CD8-positive, alpha-beta memory T cell (primary cell): Measurements from ENCODE around the gene ALDH1L2. TPM values are rescaled to one million over a fixed set of nuclear protein-coding genes. Genes with fewer than 3 reads are reported as not detected.

Source experiments
- CTCF ChIA-PET: fragments of 350-600 bp; sonication (Branson Sonifier 250); formaldehyde crosslinking; loops from one replicate; lab custom pipeline; 2021; ENCODE audit warnings: antibody characterized with exemption; lab: Charles Lee
- POLR2A ChIA-PET: fragments of 350-600 bp; sonication (Branson Sonifier 250); formaldehyde crosslinking; loops from one replicate; lab custom pipeline; 2021; ENCODE audit warnings: antibody characterized with exemption; lab: Charles Lee
- DNase-seq, 5 donors: peaks; one replicate each; pipeline versions ENCODE4 v3.0.0 to v3.0.0-alpha.2; 2020 to 2022; ENCODE audit warnings: mixed read lengths in 1 of 5
- H3K27ac ChIP-seq: one replicate; pipeline ENCODE4 v1.7.0; 2013; ENCODE audit warnings: low read depth, mild to moderate bottlenecking, low read length, moderate library complexity
- H3K27me3 ChIP-seq: 2 replicates; pipeline ENCODE4 v1.7.0; 2013; ENCODE audit warnings: low read length, mild to moderate bottlenecking; ENCODE audit not compliant: insufficient read depth, poor library complexity, severe bottlenecking
- H3K36me3 ChIP-seq: 2 replicates; pipeline ENCODE4 v1.7.0; 2013; ENCODE audit warnings: mild to moderate bottlenecking, low read length, moderate library complexity; ENCODE audit not compliant: insufficient read depth
- H3K4me1 ChIP-seq: 2 replicates; pipeline ENCODE4 v1.7.0; 2013; ENCODE audit warnings: mild to moderate bottlenecking, low read length, moderate library complexity; ENCODE audit not compliant: insufficient read depth
- H3K4me3 ChIP-seq: 2 replicates; pipeline ENCODE4 v1.7.0; 2013; ENCODE audit warnings: mild to moderate bottlenecking, low read length
- H3K9me3 ChIP-seq: 2 replicates; pipeline ENCODE4 v1.7.0; 2013; ENCODE audit warnings: mild to moderate bottlenecking, low read length
- H3K27ac Mint-ChIP-seq, 8 donors: one replicate each; pipeline ENCODE4 v1.8.0; 2020 to 2021; ENCODE audit warnings: mixed read lengths in 8 of 8, mild to moderate bottlenecking in 6 of 8, inconsistent platforms in 3 of 8, moderate library complexity in 3 of 8
- H3K27me3 Mint-ChIP-seq, 2 donors: one replicate each; pipeline ENCODE4 v1.8.0; 2020 to 2021; ENCODE audit warnings: mixed read lengths in 2 of 2, mild to moderate bottlenecking in 1 of 2, moderate library complexity in 1 of 2
- H3K36me3 Mint-ChIP-seq, 3 donors: one replicate each; pipeline ENCODE4 v1.8.0; 2020 to 2021; ENCODE audit warnings: mixed read lengths in 3 of 3, inconsistent platforms in 1 of 3, mild to moderate bottlenecking in 1 of 3
- H3K4me1 Mint-ChIP-seq, 3 donors: one replicate each; pipeline ENCODE4 v1.8.0; 2020 to 2021; ENCODE audit warnings: mixed read lengths in 3 of 3, inconsistent platforms in 1 of 3, mild to moderate bottlenecking in 1 of 3
- H3K4me3 Mint-ChIP-seq, 7 donors: one replicate each; pipeline ENCODE4 v1.8.0; 2020 to 2021; ENCODE audit warnings: mixed read lengths in 7 of 7, mild to moderate bottlenecking in 6 of 7, moderate library complexity in 4 of 7, inconsistent platforms in 2 of 7
- H3K9me3 Mint-ChIP-seq, 5 donors: one replicate each; pipeline ENCODE4 v1.8.0; 2020 to 2022; ENCODE audit warnings: mixed read lengths in 5 of 5, mild to moderate bottlenecking in 3 of 5, moderate library complexity in 2 of 5, inconsistent platforms in 1 of 5
- polyA plus RNA-seq: library from polyadenylated mRNA; unstranded; fragments of 300-500 nt; fragmentation: Illumina TruSeq; gene quantifications from one replicate; pipeline ENCODE4 v1.2.3, GENCODE V29; 2021
- total RNA-seq, 2 experiments: library from RNA; stranded (reverse); gene quantifications; one replicate each; pipeline ENCODE4 v1.2.3, GENCODE V29; 2021

The ALDH1L2 gene
- total and polyA plus RNA-seq, 3 experiments from 2014 or later = 0.69 to 0.72 TPM; not detected in 1

GRCh38 chr12:104971306-104971705, 113.0 kb downstream of the ALDH1L2 start:
- Mint-ChIP-seq H3K27me3 (peaks cover 0 to 2% of the 10 kb centered on the region in 2 donors), H3K36me3 (no peaks in the 10 kb centered on the region), H3K4me3 (no peak overlapping the region), H3K4me1 (no peaks in the 10 kb centered on the region), H3K27ac (peak overlapping the region in 1 of 8 donors; percentile 68), H3K9me3 (no peaks in the 10 kb centered on the region)
- no peak for DNase-seq
- Histone ChIP-seq H3K27me3 (no peaks in the 10 kb centered on the region), H3K4me1 (no peaks in the 10 kb centered on the region), H3K9me3 (no peaks in the 10 kb centered on the region), H3K36me3 (no peaks in the 10 kb centered on the region), H3K27ac (no peak overlapping the region), H3K4me3 (no peak overlapping the region)
- ChIA-PET POLR2A (no interaction called here), CTCF (no interaction called here)

Other genes with a start within 250 kb of the ALDH1L2 start
- 1 to 10 TPM; 5.9 to 6.8 TPM for gene SLC41A2, start 126.2 kb downstream of the ALDH1L2 start, total RNA-seq
- gene SLC41A2, start 126.2 kb downstream of the ALDH1L2 start, polyA plus RNA-seq = not detected
- 10 to 100 TPM; 25.8 to 27.8 TPM for gene NOPCHAP1, start 98.1 kb downstream of the ALDH1L2 start, total RNA-seq
- gene NOPCHAP1, start 98.1 kb downstream of the ALDH1L2 start, polyA plus RNA-seq = 16.6 TPM
- 10 to 100 TPM; 34.3 to 37.8 TPM for gene WASHC4, start 23.3 kb upstream of the ALDH1L2 start, total RNA-seq
- gene WASHC4, start 23.3 kb upstream of the ALDH1L2 start, polyA plus RNA-seq = 24.6 TPM
- 10 to 100 TPM; 14.9 to 18.6 TPM for gene APPL2, start 151.7 kb upstream of the ALDH1L2 start, total RNA-seq
- 14.4 TPM for gene APPL2, start 151.7 kb upstream of the ALDH1L2 start, polyA plus RNA-seq
- 10 to 100 TPM; 52.9 to 62.8 TPM for gene C12orf75, start 246.2 kb upstream of the ALDH1L2 start, total RNA-seq
- gene C12orf75, start 246.2 kb upstream of the ALDH1L2 start, polyA plus RNA-seq = 181 TPM